HS-5 (cell line): ENCODE measurements around the gene PPP6R3.
"Not testable (repeated sequence)": the region's sequence is repeated elsewhere in the genome, so short reads cannot be mapped to it uniquely, and the experiment has no call there.

Experiments
- DNase-seq: peaks from one replicate; pipeline ENCODE4 v3.0.0-alpha.2; 2012; ENCODE audit warnings: low read depth

PPP6R3 gene

GRCh38 chr11:68457898-68458249, 2.7 kb upstream of the PPP6R3 start:
- DNase-seq = no peak

- DNase-seq = not testable (repeated sequence)
These were observed 2.2 kb upstream of the PPP6R3 start for GRCh38 chr11:68458340-68458739.

GRCh38 chr11:68459886-68460740, 439 bp upstream of the PPP6R3 start:
- DNase-seq = peak; percentile 96

- no peak for DNase-seq
These were observed 994 bp downstream of the PPP6R3 start for GRCh38 chr11:68461575-68461917.

- DNase-seq = no peak
These were observed 3.2 kb downstream of the PPP6R3 start for GRCh38 chr11:68463714-68464113.

GRCh38 chr11:68467201-68467834, 6.8 kb downstream of the PPP6R3 start:
- no peak for DNase-seq

- no peak for DNase-seq
These were observed 7.8 kb downstream of the PPP6R3 start for GRCh38 chr11:68468217-68468828.

GRCh38 chr11:68469122-68469521, 8.6 kb downstream of the PPP6R3 start:
- DNase-seq = no peak

GRCh38 chr11:68469642-68470041, 9.1 kb downstream of the PPP6R3 start:
- DNase-seq = no peak

- DNase-seq = no peak
These were observed 9.8 kb downstream of the PPP6R3 start for GRCh38 chr11:68470304-68470811.

GRCh38 chr11:68471360-68472340, 11.1 kb downstream of the PPP6R3 start:
- no peak for DNase-seq

GRCh38 chr11:68472778-68473177, 12.2 kb downstream of the PPP6R3 start:
- DNase-seq = no peak

GRCh38 chr11:68473693-68474092, 13.1 kb downstream of the PPP6R3 start:
- DNase-seq = no peak

GRCh38 chr11:68475626-68476025, 15.1 kb downstream of the PPP6R3 start:
- not testable (repeated sequence) for DNase-seq

- DNase-seq = no peak
These were observed 18.8 kb downstream of the PPP6R3 start for GRCh38 chr11:68479390-68479789.

GRCh38 chr11:68480193-68480592, 19.6 kb downstream of the PPP6R3 start:
- DNase-seq = no peak

- no peak for DNase-seq
These were observed 20.4 kb downstream of the PPP6R3 start for GRCh38 chr11:68480852-68481510.

- no peak for DNase-seq
These were observed 21.2 kb downstream of the PPP6R3 start for GRCh38 chr11:68481579-68482240.

- DNase-seq = no peak
These were observed 28.1 kb downstream of the PPP6R3 start for GRCh38 chr11:68488623-68489022.

- no peak for DNase-seq
These were observed 34.7 kb downstream of the PPP6R3 start for GRCh38 chr11:68495220-68495729.

- no peak for DNase-seq
These were observed 35.3 kb downstream of the PPP6R3 start for GRCh38 chr11:68495872-68496271.
